ENCODE data around the gene MDN1.

- TF ChIP-seq POLR2A (IDR thresholded peaks at IDR 0.05; ENCODE audit: low read length) (no peak), GATA1 (IDR thresholded peaks at IDR 0.05; ENCODE audit: low read depth, low read length) (no peak)
Observed at GRCh38 chr6:89702349-89702748, 117.2 kb downstream of the MDN1 start.

Data from erythroblast (primary cell).